IMR-90 (cell line): ENCODE results near the gene PI4KA. TPM values are rescaled to one million over a fixed set of nuclear protein-coding genes. Genes with fewer than 3 reads are reported as not detected.
"Not testable (repeated sequence)": the region's sequence is repeated elsewhere in the genome, so short reads cannot be mapped to it uniquely, and the experiment has no call there.

Experiments
- ATAC-seq: fragments of 200-7000 bp; cut with Tn5 transposase; 2 replicates; pipeline ENCODE4 v1.9.1; 2020; ENCODE audit warnings: low read depth, mild to moderate bottlenecking, moderate library complexity
- BruUV-seq: library from RNA; stranded (reverse); fragments of 400-500 nt; replicated peaks from 2 replicates; lab custom pipeline; 2021; lab: Mats Ljungman, UMichigan
- CTCF ChIA-PET: fragments of 300-600 bp; formaldehyde crosslinking; extraction: SDS; loops from one replicate; lab custom pipeline; 2021; ENCODE audit warnings: antibody characterized with exemption; lab: Yijun Ruan, JAX
- POLR2A ChIA-PET: fragments of 300-600 bp; sonication (Branson Sonifier 250); formaldehyde crosslinking; loops from one replicate; lab custom pipeline; 2022; ENCODE audit warnings: antibody characterized with exemption; ENCODE audit not compliant: unreplicated experiment; lab: Charles Lee
- DNase-seq: peaks from one replicate; pipeline ENCODE4 v3.0.0; 2013
- H2AFZ ChIP-seq: replicated peaks from 2 replicates; pipeline ENCODE3; 2013; ENCODE audit warnings: low read length, mild to moderate bottlenecking; ENCODE audit not compliant: poor library complexity
- H2AK5ac ChIP-seq: 2 replicates; pipeline ENCODE4 v1.6.1; 2013; ENCODE audit warnings: low read depth, low read length, inconsistent platforms
- H2AK9ac ChIP-seq: replicated peaks from 2 replicates; pipeline ENCODE3; 2013; ENCODE audit warnings: mild to moderate bottlenecking, low read depth, low read length, moderate library complexity; ENCODE audit not compliant: poor library complexity
- H2BK120ac ChIP-seq: 2 replicates; pipeline ENCODE4 v1.6.1; 2013; ENCODE audit warnings: low read depth, low read length, inconsistent platforms
- H2BK15ac ChIP-seq: 3 replicates; pipeline ENCODE4 v1.6.1; 2013; ENCODE audit warnings: low read depth, low read length, inconsistent platforms
- H2BK20ac ChIP-seq: 2 replicates; pipeline ENCODE4 v1.6.1; 2013; ENCODE audit warnings: low read depth, mild to moderate bottlenecking, inconsistent platforms, low read length, moderate library complexity
- H2BK5ac ChIP-seq: 2 replicates; pipeline ENCODE4 v1.6.1; 2013; ENCODE audit warnings: mild to moderate bottlenecking, low read depth, low read length, inconsistent platforms; ENCODE audit not compliant: poor library complexity, severe bottlenecking
- H3K14ac ChIP-seq: replicated peaks from 2 replicates; pipeline ENCODE4 v1.6.1; 2013; ENCODE audit warnings: low read depth, low read length, inconsistent platforms
- H3K18ac ChIP-seq: 2 replicates; pipeline ENCODE4 v1.6.1; 2013; ENCODE audit warnings: low read depth, low read length, control low read depth
- H3K23ac ChIP-seq: 2 replicates; pipeline ENCODE4 v1.6.1; 2013; ENCODE audit warnings: low read depth, low read length, inconsistent platforms
- H3K27ac ChIP-seq: 2 replicates; pipeline ENCODE4 v1.5.1; 2013; ENCODE audit warnings: mild to moderate bottlenecking, control low read depth, low read length; ENCODE audit not compliant: insufficient read depth
- H3K27me3 ChIP-seq: 2 replicates; pipeline ENCODE4 v1.6.1; 2013; ENCODE audit warnings: low read length; ENCODE audit not compliant: control insufficient read depth, insufficient read depth
- H3K36me3 ChIP-seq: 2 replicates; pipeline ENCODE4 v1.6.1; 2013; ENCODE audit warnings: low read length, mixed read lengths; ENCODE audit not compliant: control insufficient read depth, insufficient read depth
- H3K4ac ChIP-seq: 2 replicates; pipeline ENCODE4 v1.6.1; 2013; ENCODE audit warnings: low read depth, low read length, inconsistent platforms
- H3K4me1 ChIP-seq: 2 replicates; pipeline ENCODE4 v1.6.1; 2013; ENCODE audit warnings: low read length, mixed read lengths; ENCODE audit not compliant: control insufficient read depth, insufficient read depth
- H3K4me2 ChIP-seq: 2 replicates; pipeline ENCODE4 v1.6.1; 2013; ENCODE audit warnings: low read depth, mild to moderate bottlenecking, control low read depth, low read length, moderate library complexity
- H3K4me3 ChIP-seq: 2 replicates; pipeline ENCODE4 v1.5.1; 2013; ENCODE audit warnings: low read depth, mild to moderate bottlenecking, control low read depth, low read length, moderate library complexity; ENCODE audit not compliant: insufficient read depth
- H3K56ac ChIP-seq: 2 replicates; pipeline ENCODE4 v1.6.1; 2013; ENCODE audit warnings: low read length, inconsistent platforms; ENCODE audit not compliant: insufficient read depth; ENCODE audit errors: extremely low read depth
- H3K79me1 ChIP-seq, 2 experiments: 2 replicates each; pipeline ENCODE4 v1.6.1; 2013; ENCODE audit warnings: low read length in 2 of 2, inconsistent platforms in 1 of 2, low read depth in 1 of 2
- H3K9ac ChIP-seq: 2 replicates; pipeline ENCODE4 v1.6.1; 2013; ENCODE audit warnings: low read depth, low read length, control low read depth
- H3K9me1 ChIP-seq: 2 replicates; pipeline ENCODE4 v1.6.1; 2013; ENCODE audit warnings: low read length, inconsistent platforms; ENCODE audit not compliant: insufficient read depth
- H3K9me3 ChIP-seq: 2 replicates; pipeline ENCODE4 v1.6.1; 2013; ENCODE audit warnings: low read length; ENCODE audit not compliant: control insufficient read depth, insufficient read depth
- H4K20me1 ChIP-seq: 2 replicates; pipeline ENCODE4 v1.6.1; 2013; ENCODE audit warnings: low read length, inconsistent platforms; ENCODE audit not compliant: insufficient read depth
- H4K5ac ChIP-seq: 2 replicates; pipeline ENCODE4 v1.6.1; 2013; ENCODE audit warnings: mild to moderate bottlenecking, low read depth, low read length, control low read depth
- H4K8ac ChIP-seq, 2 experiments: 2 replicates each; pipeline ENCODE4 v1.6.1; 2013; ENCODE audit warnings: low read depth in 2 of 2, low read length in 2 of 2, control low read depth in 1 of 2, inconsistent platforms in 1 of 2
- H4K91ac ChIP-seq: 2 replicates; pipeline ENCODE4 v1.6.1; 2013; ENCODE audit warnings: low read depth, low read length, inconsistent platforms; ENCODE audit not compliant: insufficient read depth
- WGBS, 2 experiments: methylation state at CpG; one replicate each; pipeline versions ENCODE4 v1.1.5 to v1.1.7; 2013; ENCODE audit warnings: missing lambda C conversion rate in 2 of 2; ENCODE audit not compliant: insufficient read length in 1 of 2; ENCODE audit errors: extremely low coverage in 2 of 2; 5-methylcytosine and 5-hydroxymethylcytosine counted together
- dilution Hi-C: fragments of 300-500 bp; cut with HindIII; formaldehyde crosslinking; loops from one replicate; pipeline ENCODE4 v1.14.3; 2018; ENCODE audit warnings: low sequenced_read_pairs; ENCODE audit not compliant: unreplicated experiment
- in situ Hi-C: fragments of 300-500 bp; cut with MboI; formaldehyde crosslinking; loops from 3 replicates; pipeline ENCODE4 v1.14.3; 2019; ENCODE audit warnings: low sequenced_read_pairs, inconsistent platforms, mixed read lengths
- intact Hi-C: fragments of 100-400 bp; cut with micrococcal nuclease; formaldehyde crosslinking; loops from 2 replicates; pipeline ENCODE4 v1.10.0; 2022
- polyA plus RNA-seq, 3 experiments: library from polyadenylated mRNA; depleted of rRNA; stranded (reverse); fragments of >200 nt; gene quantifications; 2 replicates each; pipeline ENCODE4 v1.2.3, GENCODE V29; 2012; ENCODE audit warnings: low replicate concordance in 1 of 3
- total RNA-seq: library from RNA; depleted of rRNA; stranded (reverse); fragments of >200 nt; gene quantifications from 2 replicates; pipeline ENCODE4 v1.2.3, GENCODE V29; 2012

PI4KA gene
- total and polyA plus RNA-seq, 2 of the 4 experiments (the other 2 are of a cell fraction), result 16.8 to 35.5 TPM

DNA sequence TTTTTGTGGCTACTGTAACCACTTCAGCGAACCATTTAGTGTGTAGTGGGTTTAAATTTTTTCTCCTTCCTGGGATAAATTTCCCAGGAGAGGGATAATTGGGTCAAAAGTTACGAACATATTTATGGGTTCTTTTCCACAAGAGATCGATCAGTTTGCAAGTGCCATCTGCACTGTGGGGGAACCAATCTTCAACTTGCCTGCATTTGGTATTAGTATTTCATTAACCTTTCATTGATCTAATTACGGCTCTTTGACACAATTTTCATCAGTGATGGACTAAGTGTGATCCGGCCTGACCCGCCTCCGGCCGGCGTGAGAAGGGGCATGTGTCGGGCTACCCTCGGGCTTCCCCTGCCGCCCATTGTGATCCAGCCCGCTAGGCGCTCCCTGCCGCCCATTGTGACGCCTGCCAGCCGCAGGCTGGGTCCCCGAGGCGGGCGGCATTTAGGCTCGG lies 156.9 kb downstream of the PI4KA start:
- POLR2A ChIA-PET, intact Hi-C loops: not testable (repeated sequence)

DNA sequence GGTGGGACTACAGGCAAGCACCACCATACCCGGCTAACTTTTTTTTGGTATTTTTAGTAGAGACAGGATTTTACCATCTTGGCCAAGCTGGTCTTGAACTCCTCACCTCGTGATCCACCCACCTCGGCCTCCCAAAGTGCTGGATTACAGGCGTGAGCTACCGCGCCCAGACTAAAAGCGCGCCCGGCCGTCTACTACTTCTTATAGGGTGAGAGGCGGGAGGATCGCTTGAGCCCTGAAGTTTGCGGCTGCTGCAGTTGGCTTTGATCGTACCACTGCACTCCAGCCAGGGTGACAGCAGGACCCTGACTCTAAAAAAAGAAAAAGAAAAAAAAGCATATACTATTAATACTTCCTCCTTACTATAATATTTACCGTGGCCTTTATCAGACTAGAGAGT lies 158.3 kb downstream of the PI4KA start:
- H2BK20ac ChIP-seq, H3K4me3 ChIP-seq, BruUV-seq, H3K4me1 ChIP-seq, H3K14ac ChIP-seq, intact Hi-C loops, H2AK5ac ChIP-seq, H3K79me1 ChIP-seq, H3K9ac ChIP-seq, H3K18ac ChIP-seq, H3K4ac ChIP-seq, H3K4me2 ChIP-seq, ATAC-seq, H2BK120ac ChIP-seq, H4K8ac ChIP-seq, CTCF ChIA-PET, H3K27me3 ChIP-seq, H3K56ac ChIP-seq, in situ Hi-C loops, H2AFZ ChIP-seq, H3K27ac ChIP-seq, DNase-seq, H4K91ac ChIP-seq, H2AK9ac ChIP-seq, H3K36me3 ChIP-seq, H2BK5ac ChIP-seq, POLR2A ChIA-PET, H4K5ac ChIP-seq, H3K23ac ChIP-seq, dilution Hi-C loops, H2BK15ac ChIP-seq, H3K9me3 ChIP-seq, H3K9me1 ChIP-seq, H4K20me1 ChIP-seq: not testable (repeated sequence)
- WGBS, 2 experiments, result no CpG with 5 or more reads among the region's 15 CpGs

More for the DNA sequence above, 156.9 kb downstream of the PI4KA start:
- no CpG with 5 or more reads among the region's 21 CpGs for WGBS, 2 experiments
- peak overlapping the region; percentile 42 for H3K4me3 ChIP-seq
- DNase-seq, H4K91ac ChIP-seq, H3K27ac ChIP-seq, H2BK120ac ChIP-seq, BruUV-seq, dilution Hi-C loops, H4K5ac ChIP-seq, H3K9me3 ChIP-seq, H3K23ac ChIP-seq, H2BK15ac ChIP-seq, H2AK9ac ChIP-seq, ATAC-seq, H3K4ac ChIP-seq, H2AFZ ChIP-seq, H3K9me1 ChIP-seq, in situ Hi-C loops, H2BK20ac ChIP-seq, H4K8ac ChIP-seq, CTCF ChIA-PET, H3K9ac ChIP-seq, H2BK5ac ChIP-seq, H3K4me1 ChIP-seq, H3K27me3 ChIP-seq, H2AK5ac ChIP-seq, H3K79me1 ChIP-seq, H4K20me1 ChIP-seq, H3K18ac ChIP-seq, H3K14ac ChIP-seq, H3K36me3 ChIP-seq, H3K56ac ChIP-seq: not testable (repeated sequence)
- H3K4me2 ChIP-seq, result peak overlapping the region; percentile 54; the same call in 1 of the 2 replicates
